GM12875 (cell line): ENCODE data around the gene TNN.

Source experiments
- H3K4me3 ChIP-seq: one replicate; pipeline ENCODE4 v1.5.1; 2011; ENCODE audit warnings: low read depth, low read length, control low read depth
- CTCF ChIP-seq: IDR thresholded peaks from 2 replicates; pipeline ENCODE4 v1.5.1; 2011; ENCODE audit warnings: low read depth, mild to moderate bottlenecking, control low read depth, inconsistent platforms, low read length, moderate library complexity, borderline replicate concordance; ENCODE audit not compliant: insufficient read depth

TNN gene

GRCh38 chr1:175132436-175132835 is 64.8 kb downstream of the TNN start:
- TF ChIP-seq CTCF, result no peak

DNA sequence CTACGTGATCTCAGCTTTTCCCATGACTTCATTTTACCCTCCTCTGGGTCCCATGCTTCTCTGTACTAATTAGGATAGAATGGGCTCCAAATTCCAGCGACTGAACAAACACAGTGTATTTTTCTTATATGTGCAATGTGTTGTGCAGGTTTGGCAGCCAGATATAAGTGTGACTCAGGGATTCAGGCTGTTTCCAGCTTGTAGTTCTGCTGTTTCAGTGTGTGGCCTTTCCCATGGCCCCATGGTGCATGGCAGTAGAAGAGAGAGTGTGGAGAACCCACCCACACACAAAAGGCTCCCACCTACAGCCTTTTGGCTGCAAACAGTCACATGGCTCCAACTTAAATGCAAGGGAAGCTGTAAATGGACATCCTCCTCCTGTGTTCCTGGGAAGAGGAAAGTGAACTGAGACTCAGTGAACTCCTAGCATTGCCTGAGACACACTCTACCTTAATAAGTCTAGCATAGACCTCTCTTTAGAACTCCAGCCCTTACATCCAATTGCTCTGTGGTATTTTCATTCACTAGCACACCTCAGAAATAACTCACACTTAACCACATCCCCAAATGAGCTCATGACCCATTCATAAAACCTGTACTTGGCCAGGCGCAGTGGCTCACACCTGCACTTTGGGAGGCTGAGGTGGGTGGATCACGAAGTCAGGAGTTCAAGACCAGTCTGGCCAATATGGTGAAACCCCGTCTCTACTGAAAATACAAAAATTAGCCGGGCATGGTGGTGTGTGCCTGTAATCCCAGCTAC is 66.2 kb downstream of the TNN start:
- no peak for TF ChIP-seq CTCF
- no peak overlapping the region for H3K4me3 ChIP-seq

More at GRCh38 chr1:175132436-175132835, 64.8 kb downstream of the TNN start:
- H3K4me3 ChIP-seq, result no peak overlapping the region

DNA sequence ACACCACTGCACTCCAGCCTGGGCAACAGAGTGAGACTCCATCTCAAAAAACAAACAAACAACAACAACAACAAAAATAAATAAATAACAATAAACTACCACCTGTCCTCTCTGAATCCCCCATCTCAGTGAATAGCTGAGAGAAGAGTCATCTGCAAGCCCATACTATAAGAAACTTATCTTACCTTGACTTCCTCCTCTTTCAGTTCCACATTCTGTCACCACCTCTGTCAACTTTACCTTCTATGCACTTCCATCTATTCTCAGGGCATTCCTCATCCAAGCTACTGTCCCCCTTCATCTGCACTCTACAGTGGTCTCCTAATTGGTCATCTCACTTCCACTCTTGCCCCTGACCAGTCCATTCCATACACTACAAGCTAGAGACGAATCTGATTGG is 66.9 kb downstream of the TNN start:
- H3K4me3 ChIP-seq, result no peak overlapping the region
- TF ChIP-seq CTCF, result no peak

DNA sequence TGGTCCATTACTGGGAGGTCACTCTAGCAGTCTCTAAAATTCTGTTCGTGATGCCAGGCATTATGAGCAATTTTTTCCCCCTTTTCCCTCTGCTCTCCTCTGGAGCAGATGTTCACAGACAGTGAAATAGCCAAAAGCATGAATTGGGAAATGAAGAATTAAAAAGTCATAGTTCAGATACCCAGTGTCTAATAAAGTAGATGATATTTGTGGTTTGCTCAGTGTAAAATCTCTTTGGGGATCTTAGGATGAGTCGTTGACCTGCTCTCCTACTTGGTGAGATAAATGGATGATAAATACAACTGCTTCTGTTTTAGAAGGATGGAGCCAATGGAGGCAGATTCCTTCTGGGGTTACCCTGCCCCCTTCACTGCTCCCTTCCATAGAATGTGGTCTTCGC is 68.6 kb downstream of the TNN start:
- no peak for TF ChIP-seq CTCF
- H3K4me3 ChIP-seq, result no peak overlapping the region

GRCh38 chr1:175137369-175137768 is 69.7 kb downstream of the TNN start:
- H3K4me3 ChIP-seq, result no peak overlapping the region
- no peak for TF ChIP-seq CTCF

- no peak overlapping the region for H3K4me3 ChIP-seq
- no peak for TF ChIP-seq CTCF
Measured at GRCh38 chr1:175138579-175138978, 70.9 kb downstream of the TNN start.

DNA sequence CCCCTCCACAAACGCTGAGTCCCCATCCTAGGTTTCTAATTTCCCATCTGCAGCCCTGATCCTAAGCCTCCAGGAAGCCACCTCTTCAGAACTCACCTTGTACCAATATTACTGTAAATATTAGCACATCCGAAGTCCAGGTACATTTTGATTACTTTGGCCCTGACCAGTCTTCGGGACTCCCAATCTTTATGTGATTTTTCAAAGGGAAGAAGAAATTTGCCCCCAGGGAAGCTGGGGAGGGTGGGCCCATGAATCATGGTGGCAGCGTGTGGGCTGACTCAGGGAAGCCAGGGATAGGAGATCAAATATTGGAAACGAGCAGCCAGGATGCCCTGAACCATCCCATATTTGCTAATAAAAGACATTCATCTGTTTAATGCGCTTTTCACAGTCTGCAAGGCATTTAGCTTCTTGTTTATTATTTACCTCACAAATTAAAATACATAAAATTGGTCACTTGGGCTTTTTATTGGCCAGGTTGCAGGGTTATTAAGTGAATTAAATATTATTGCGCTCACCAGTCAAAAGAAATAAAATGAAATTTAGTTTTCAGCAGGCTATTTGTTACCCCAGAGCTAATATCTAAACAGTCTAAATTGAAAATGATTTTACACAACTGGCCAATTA is 78.4 kb downstream of the TNN start:
- no peak overlapping the region for H3K4me3 ChIP-seq
- TF ChIP-seq CTCF, result no peak
